OCI-LY7 (cell line): ENCODE measurements around the gene ERICH6.

Source experiments
- EZH2phosphoT487 ChIP-seq: fragments of 200-600 bp; sonication (generic); IDR thresholded peaks from 2 replicates; pipeline ENCODE4 v1.6.1; 2018; ENCODE audit warnings: low read depth, borderline replicate concordance, mild to moderate bottlenecking, mixed run types, antibody characterized with exemption, low read length, moderate library complexity, mixed read lengths
- TF ChIP-seq, protein P1 (sequence below): fragments of 200-600 bp; sonication (generic); conservative IDR thresholded peaks from 2 replicates; pipeline ENCODE4 v1.5.1; 2014; ENCODE audit warnings: mild to moderate bottlenecking, antibody characterized with exemption, low read length, moderate library complexity, mixed read lengths

DNA sequence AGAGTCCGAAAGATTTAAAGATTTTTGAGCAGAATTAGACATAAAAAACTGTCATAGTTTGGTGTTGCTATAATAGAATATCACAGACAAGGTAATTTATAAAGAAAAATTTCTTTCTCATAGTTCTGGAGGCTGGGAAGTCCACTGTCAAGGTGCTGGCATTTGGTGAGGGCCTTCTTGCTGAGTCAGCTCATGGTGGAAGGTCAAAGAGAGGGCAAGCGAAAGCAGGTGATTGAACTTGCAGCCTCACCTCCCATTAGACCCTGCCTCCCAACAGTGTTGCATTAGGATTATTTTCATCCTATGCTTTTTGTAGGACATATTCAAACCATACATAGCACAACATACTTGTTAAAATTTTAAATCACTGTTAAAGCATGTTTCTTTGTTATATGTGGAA, 90.7 kb downstream of the ERICH6 start:
- TF ChIP-seq, protein P1, sequence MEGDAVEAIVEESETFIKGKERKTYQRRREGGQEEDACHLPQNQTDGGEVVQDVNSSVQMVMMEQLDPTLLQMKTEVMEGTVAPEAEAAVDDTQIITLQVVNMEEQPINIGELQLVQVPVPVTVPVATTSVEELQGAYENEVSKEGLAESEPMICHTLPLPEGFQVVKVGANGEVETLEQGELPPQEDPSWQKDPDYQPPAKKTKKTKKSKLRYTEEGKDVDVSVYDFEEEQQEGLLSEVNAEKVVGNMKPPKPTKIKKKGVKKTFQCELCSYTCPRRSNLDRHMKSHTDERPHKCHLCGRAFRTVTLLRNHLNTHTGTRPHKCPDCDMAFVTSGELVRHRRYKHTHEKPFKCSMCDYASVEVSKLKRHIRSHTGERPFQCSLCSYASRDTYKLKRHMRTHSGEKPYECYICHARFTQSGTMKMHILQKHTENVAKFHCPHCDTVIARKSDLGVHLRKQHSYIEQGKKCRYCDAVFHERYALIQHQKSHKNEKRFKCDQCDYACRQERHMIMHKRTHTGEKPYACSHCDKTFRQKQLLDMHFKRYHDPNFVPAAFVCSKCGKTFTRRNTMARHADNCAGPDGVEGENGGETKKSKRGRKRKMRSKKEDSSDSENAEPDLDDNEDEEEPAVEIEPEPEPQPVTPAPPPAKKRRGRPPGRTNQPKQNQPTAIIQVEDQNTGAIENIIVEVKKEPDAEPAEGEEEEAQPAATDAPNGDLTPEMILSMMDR: no peak
- no peak for TF ChIP-seq EZH2phosphoT487
